GM12875 (cell line): Measurements from ENCODE around the gene MAPK10.

Experiments used
- H3K4me3 ChIP-seq: one replicate; pipeline ENCODE4 v1.5.1; 2011; ENCODE audit warnings: low read depth, low read length, control low read depth
- TF ChIP-seq, protein P1 (sequence below): IDR thresholded peaks from 2 replicates; pipeline ENCODE4 v1.5.1; 2011; ENCODE audit warnings: low read depth, mild to moderate bottlenecking, control low read depth, inconsistent platforms, low read length, moderate library complexity, borderline replicate concordance; ENCODE audit not compliant: insufficient read depth

MAPK10 gene

DNA sequence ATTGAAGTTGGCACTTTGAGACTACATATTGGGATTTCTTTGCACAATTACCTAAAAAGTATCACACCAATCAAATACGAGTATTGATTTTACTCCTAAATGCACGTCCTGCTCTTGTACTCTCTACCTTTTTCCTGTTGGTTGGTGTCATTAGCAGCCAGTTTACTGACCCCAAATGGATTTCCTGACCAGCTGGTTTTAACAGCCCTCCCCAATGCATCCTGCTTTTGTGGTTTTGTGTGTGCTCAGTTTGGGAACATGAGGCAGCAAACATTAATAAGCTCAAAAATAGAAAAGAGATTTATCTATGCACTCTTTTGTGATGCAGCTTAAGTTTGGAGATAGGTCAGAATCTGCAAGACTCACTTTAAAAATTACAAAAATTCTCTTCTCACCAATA, 230.3 kb downstream of the MAPK10 start:
- H3K4me3 ChIP-seq: no peak overlapping the region
- TF ChIP-seq, protein P1, sequence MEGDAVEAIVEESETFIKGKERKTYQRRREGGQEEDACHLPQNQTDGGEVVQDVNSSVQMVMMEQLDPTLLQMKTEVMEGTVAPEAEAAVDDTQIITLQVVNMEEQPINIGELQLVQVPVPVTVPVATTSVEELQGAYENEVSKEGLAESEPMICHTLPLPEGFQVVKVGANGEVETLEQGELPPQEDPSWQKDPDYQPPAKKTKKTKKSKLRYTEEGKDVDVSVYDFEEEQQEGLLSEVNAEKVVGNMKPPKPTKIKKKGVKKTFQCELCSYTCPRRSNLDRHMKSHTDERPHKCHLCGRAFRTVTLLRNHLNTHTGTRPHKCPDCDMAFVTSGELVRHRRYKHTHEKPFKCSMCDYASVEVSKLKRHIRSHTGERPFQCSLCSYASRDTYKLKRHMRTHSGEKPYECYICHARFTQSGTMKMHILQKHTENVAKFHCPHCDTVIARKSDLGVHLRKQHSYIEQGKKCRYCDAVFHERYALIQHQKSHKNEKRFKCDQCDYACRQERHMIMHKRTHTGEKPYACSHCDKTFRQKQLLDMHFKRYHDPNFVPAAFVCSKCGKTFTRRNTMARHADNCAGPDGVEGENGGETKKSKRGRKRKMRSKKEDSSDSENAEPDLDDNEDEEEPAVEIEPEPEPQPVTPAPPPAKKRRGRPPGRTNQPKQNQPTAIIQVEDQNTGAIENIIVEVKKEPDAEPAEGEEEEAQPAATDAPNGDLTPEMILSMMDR: no peak

DNA sequence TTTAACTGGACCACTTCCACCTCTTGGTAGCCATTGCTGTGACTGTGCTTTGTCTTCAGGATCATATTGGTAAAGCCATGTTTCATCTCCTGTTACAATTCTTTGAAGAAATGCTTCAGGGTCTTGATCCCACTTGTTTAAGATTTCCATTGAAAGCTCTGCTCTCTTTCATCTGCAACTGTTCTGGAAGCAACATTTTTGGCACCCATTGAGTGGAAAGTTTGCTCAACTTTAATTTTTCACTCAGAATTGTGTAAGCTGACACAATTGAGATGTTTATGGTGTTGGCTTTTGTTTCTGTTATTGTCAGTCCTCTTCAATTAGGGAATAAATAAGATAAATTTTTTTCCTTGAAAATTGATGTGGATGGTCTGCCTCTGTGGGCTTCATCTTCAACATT, 237.4 kb downstream of the MAPK10 start:
- TF ChIP-seq, protein P1: no peak
- no peak overlapping the region for H3K4me3 ChIP-seq

DNA sequence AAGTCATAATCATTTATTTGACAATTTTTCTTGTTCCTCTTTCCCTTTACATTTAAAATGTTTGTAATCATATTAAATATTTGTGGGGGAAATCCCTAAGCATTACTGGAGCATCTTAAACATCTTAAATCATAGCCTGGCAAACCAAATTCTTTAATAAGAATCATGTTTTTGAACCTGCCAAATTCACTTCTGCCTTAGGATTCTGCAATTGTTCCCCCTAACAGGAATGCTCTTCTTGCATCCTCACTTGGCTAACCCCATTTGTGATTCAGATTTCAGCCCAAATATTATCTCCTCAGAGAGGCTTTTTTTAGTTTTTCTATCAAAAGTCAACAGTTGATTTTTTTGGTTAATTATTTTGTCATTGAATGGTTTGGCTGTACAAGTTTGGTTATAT, 241.1 kb downstream of the MAPK10 start:
- TF ChIP-seq, protein P1: no peak
- H3K4me3 ChIP-seq: no peak overlapping the region

DNA sequence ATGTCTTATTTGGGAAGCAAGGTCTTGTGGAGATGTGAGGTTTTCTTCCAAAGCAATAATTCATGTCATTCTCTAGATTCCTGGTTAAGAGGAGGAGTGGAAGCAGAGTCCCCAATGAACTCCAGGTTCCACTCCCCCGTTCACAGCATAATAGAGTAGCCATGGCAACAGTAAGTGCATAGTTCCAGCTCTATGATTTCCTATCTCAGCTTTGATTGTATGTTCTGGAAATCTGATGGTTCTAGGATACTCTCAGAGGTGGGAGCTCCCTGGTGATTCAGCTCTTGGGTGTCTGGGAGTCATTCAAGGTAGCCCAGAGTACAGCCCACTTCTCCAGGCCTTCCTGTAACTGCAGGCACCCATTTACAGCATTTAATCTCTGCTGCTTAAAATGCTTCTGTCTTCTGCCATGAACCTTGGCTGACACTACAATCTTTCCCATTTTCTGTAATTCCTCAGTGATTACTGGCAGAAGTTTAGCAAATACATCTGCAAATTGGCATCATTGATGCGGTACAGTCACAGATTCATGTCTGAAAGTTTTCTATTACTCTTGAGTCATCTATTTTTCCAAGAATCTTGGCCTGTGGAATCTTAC, 242.0 kb downstream of the MAPK10 start:
- no peak overlapping the region for H3K4me3 ChIP-seq
- TF ChIP-seq, protein P1: no peak

DNA sequence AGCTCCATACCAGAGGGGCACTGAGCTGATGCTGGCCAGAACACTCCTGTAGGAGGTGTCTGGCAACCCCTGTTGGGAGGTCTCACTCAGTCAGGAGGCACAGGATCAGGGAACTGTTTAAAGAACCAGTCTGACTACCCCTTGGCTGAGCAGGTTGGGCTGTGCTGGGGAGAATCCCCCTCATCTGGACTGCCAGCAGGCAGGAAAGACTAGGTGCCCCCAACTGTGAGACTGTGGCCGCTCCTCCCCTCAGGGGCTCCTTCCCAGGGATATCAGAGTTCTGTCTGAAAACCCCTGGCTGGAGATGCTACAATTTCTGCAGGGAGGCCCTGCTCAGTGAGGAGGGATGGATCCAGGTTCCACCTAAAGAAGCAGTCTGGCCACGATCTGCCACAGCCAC, 245.3 kb downstream of the MAPK10 start:
- TF ChIP-seq, protein P1: no peak
- H3K4me3 ChIP-seq: no peak overlapping the region

DNA sequence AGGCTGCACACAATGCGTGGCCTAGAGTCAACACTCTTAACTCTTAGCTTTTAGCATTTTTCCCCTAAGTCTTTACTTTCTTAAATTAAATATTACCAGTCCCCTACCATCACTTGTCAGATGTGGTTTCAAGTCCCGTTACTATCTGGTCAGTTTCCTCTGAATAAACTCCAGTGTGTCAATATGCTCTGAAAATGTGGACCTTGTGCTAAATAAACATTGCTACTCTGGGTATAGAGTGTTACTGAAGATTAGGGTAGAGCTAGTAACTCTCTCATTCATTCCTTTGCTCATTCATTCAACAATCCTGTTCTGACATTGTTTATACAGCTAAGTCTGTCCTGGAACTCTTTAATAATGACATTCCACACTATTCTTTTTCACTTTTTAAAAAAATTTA, 251.0 kb downstream of the MAPK10 start:
- TF ChIP-seq, protein P1: no peak

DNA sequence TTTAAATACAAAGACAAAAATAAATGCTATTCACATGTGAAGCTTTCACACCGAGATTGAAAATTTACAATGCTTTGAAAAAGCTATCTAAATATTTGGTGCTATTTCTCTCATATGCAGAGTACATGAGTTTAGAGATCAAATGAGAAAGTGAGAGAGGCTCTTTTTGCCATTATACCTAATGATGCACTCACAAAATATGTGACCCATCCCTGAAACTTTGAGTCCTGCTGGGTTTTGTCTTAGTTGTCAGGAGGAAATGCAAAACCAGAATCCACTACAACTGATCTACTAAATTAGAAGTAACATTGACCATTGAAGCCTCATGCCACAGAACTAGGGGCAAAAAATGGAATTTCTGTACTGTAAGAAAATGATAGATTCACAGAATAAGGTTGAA, 251.7 kb downstream of the MAPK10 start:
- TF ChIP-seq, protein P1: no peak
- no peak overlapping the region for H3K4me3 ChIP-seq

More for the DNA sequence above, 251.0 kb downstream of the MAPK10 start:
- no peak overlapping the region for H3K4me3 ChIP-seq
